ENCODE results near the gene PROS1.

DNA sequence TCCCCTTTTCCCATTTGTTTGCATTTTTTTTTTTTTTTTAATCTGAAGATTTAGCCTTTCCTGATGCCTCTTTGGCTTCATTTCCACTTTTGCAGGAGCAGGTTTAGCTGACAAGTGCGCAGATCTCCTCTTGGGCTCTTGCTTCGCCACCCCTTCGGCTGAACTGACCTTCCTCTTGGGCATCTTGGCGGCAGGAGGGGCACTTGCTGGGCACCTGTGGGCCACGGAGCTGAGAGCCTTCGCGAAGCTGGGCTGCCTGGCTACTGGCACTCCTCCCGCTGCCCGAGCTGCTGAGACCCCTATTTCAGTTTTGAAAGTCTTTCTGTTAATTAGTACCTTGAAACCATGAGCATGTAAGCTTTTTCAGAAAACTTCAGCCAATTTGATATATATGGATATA lies 15.1 kb upstream of the PROS1 start:
- TF ChIP-seq POLR2AphosphoS5 (IDR thresholded peaks at IDR 0.05; ENCODE audit: low read depth, low read length): no peak
- no peak for TF ChIP-seq POLR2A (IDR thresholded peaks at IDR 0.05; ENCODE audit: low read depth, low read length)

Measured in GM12891 (cell line).